Epithelial cell of esophagus (primary cell): ENCODE measurements around the gene BUD23.
A peak's percentile ranks its signal among the peaks of the same experiment; 100 is the strongest.

Source experiments
- DNase-seq: peaks from one replicate; pipeline ENCODE4 v3.0.0; 2010; ENCODE audit warnings: low read depth
- H3K4me3 ChIP-seq: 2 replicates; pipeline ENCODE4 v1.5.1; 2011; ENCODE audit warnings: mild to moderate bottlenecking, low read length, control low read depth
- CTCF ChIP-seq: IDR thresholded peaks from 2 replicates; pipeline ENCODE4 v1.5.1; 2011; ENCODE audit warnings: low read depth, mild to moderate bottlenecking, low read length, control low read depth, inconsistent platforms; ENCODE audit not compliant: insufficient read depth; ENCODE audit errors: missing control alignments

BUD23 gene

DNA sequence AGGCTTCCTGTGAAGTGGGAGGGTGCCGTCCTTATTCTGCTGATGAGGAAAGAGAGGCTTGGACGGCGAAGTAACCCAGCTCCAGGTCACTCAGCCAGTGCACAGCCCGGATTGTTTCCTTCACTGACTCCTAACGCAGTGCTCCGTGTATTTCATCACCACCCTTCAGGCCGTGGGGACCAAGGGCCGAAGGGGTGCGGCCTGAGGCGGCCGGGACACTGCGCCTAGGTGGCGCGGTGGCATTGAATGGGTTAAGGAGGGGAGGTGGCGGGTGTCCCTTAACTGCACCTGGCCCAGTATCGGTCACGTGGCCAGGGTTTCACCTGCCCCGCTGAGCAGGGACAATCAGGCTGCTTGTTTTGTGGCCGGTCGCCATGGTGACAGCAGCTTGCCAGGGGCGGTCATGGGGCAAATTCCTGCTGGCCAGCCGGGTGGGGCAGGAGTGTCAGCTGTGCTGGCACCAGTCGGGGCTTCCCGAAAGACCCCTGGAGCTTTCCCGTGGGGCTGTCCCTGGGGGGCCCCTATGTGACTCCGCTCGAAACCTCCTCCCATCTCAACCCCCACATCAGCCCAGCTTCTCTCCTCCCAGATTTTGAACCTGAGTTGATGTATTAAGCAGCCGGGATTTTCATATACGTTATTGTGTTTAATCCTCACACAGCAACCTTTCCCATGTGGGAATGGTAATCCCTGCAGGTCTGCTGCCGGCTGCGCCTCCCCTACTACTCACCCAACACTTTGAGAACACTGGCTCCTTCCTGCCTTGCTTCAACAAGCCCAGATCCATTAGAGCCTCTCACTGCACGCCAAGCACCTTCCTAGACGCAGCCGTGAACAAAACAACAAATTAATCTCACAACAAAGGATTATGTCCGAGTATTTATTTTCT is 59.6 kb downstream of the BUD23 start:
- DNase-seq: peak; percentile 16
- no peak overlapping the region for H3K4me3 ChIP-seq
- TF ChIP-seq CTCF: no peak

DNA sequence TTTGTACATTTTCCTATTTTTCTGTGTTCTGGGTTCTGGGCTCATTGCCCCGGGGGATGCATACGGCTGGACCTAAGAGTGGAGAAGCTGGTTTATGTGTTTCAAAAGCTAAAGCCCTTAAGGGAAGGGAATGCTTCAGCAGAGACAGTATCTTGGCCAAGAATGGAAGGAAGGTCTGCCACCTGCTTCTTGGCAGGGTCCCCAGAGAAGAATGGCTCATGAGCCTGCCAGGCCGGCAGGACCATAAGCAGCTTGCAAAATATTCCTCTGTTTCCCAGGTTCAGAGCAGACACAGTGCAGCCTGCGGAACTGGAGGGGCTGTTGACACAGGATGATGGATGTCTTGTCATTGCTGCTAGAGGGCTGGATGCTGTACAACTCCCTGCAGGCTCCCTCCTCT is 63.0 kb downstream of the BUD23 start:
- no peak for DNase-seq
- no peak for TF ChIP-seq CTCF
- H3K4me3 ChIP-seq: no peak overlapping the region
